GM12878 (cell line): Measurements from ENCODE around the gene PLXNA4. TPM values are rescaled to one million over a fixed set of nuclear protein-coding genes. Genes with fewer than 3 reads are reported as not detected.

Experiments
- ATAC-seq: fragments of 200-7000 bp; cut with Tn5 transposase; 3 replicates; pipeline ENCODE4 v1.9.1; 2020; ENCODE audit warnings: mild to moderate bottlenecking, moderate library complexity
- BruUV-seq: library from RNA; stranded (reverse); fragments of 400-500 nt; replicated peaks from 2 replicates; lab custom pipeline; 2021; lab: Mats Ljungman, UMichigan
- CTCF ChIA-PET: fragments of 300-600 bp; sonication (Branson Sonifier 250); formaldehyde crosslinking; extraction: SDS; loops from one replicate; lab custom pipeline; 2021; ENCODE audit warnings: inconsistent platforms; lab: Yijun Ruan, JAX
- POLR2A ChIA-PET: fragments of 350-600 bp; formaldehyde crosslinking; extraction: SDS; loops from one replicate; lab custom pipeline; 2021; ENCODE audit warnings: inconsistent platforms; lab: Charles Lee
- RAD21 ChIA-PET: fragments of 300-600 bp; sonication (Branson Sonifier 250); formaldehyde crosslinking; loops from one replicate; lab custom pipeline; 2023; ENCODE audit warnings: antibody characterized with exemption; ENCODE audit not compliant: unreplicated experiment; lab: Charles Lee
- SMC1A ChIA-PET: fragments of 300-600 bp; sonication (Branson Sonifier 250); formaldehyde crosslinking; loops from one replicate; lab custom pipeline; 2023; ENCODE audit not compliant: unreplicated experiment, uncharacterized antibody; lab: Charles Lee
- DNase-seq: peaks from one replicate; pipeline ENCODE4 v3.0.0-alpha.2; 2011; ENCODE audit warnings: low read depth, low spot score
- FAIRE-seq: peaks from 3 replicates; lab custom pipeline; 2011; peaks lifted over from hg19 to GRCh38; lab: Jason Lieb, UNC
- H2AFZ ChIP-seq: 2 replicates; pipeline ENCODE4 v1.6.0; 2011; ENCODE audit warnings: low read depth, low read length, control low read depth; ENCODE audit not compliant: control insufficient read depth
- H3K27ac ChIP-seq: 2 replicates; pipeline ENCODE4 v1.5.1; 2011; ENCODE audit warnings: control low read depth; ENCODE audit not compliant: control insufficient read depth, insufficient read depth
- H3K27me3 ChIP-seq, 2 experiments: replicated peaks in 1 of 2; 2 replicates each; pipeline versions ENCODE4 v1.6.0 to v1.6.1; 2011; ENCODE audit warnings: low read length in 1 of 2; ENCODE audit not compliant: control insufficient read depth in 2 of 2, insufficient read depth in 2 of 2
- H3K36me3 ChIP-seq, 2 experiments: 2 replicates each; pipeline ENCODE4 v1.5.1; 2011; ENCODE audit warnings: low read length in 1 of 2; ENCODE audit not compliant: control insufficient read depth in 2 of 2, insufficient read depth in 2 of 2
- H3K4me1 ChIP-seq: 2 replicates; pipeline ENCODE4 v1.6.1; 2011; ENCODE audit warnings: mild to moderate bottlenecking, low read length, moderate library complexity, mixed read lengths; ENCODE audit not compliant: control insufficient read depth, insufficient read depth
- H3K4me2 ChIP-seq: 2 replicates; pipeline ENCODE4 v1.6.0; 2011; ENCODE audit warnings: control low read depth; ENCODE audit not compliant: control insufficient read depth, insufficient read depth
- H3K4me3 ChIP-seq: fragments of 200-600 bp; sonication (generic); 2 replicates; pipeline ENCODE4 v1.5.1; 2016
- H3K79me2 ChIP-seq: 2 replicates; pipeline ENCODE4 v1.6.0; 2011; ENCODE audit warnings: low read length; ENCODE audit not compliant: control insufficient read depth, insufficient read depth
- H3K9ac ChIP-seq: 2 replicates; pipeline ENCODE4 v1.8.0; 2011; ENCODE audit warnings: low read length, control low read depth, mixed read lengths; ENCODE audit not compliant: control insufficient read depth, insufficient read depth
- H3K9me3 ChIP-seq: replicated peaks from 3 replicates; pipeline ENCODE4 v1.5.1; 2011; ENCODE audit warnings: mild to moderate bottlenecking, low read length; ENCODE audit not compliant: control insufficient read depth, insufficient read depth
- H4K20me1 ChIP-seq: 2 replicates; pipeline ENCODE4 v1.6.0; 2011; ENCODE audit not compliant: control insufficient read depth, insufficient read depth
- ASH2L ChIP-seq: fragments of 300-600, 200-600 bp; sonication (generic); IDR thresholded peaks from 2 replicates; pipeline ENCODE4 v1.6.1; 2017; ENCODE audit warnings: low read depth, mild to moderate bottlenecking, borderline replicate concordance
- DPF2 ChIP-seq: fragments of 450-650 bp; IDR thresholded peaks from 2 replicates; pipeline ENCODE4 v1.6.1; 2017; ENCODE audit warnings: mild to moderate bottlenecking
- E2F8 ChIP-seq: fragments of 450-650 bp; IDR thresholded peaks from 2 replicates; pipeline ENCODE4 v1.6.1; 2018; ENCODE audit warnings: mild to moderate bottlenecking, low read depth, moderate library complexity; ENCODE audit not compliant: partially characterized antibody
- GABPA ChIP-seq: IDR thresholded peaks from 2 replicates; pipeline ENCODE4 v1.6.1; 2014; ENCODE audit warnings: antibody characterized with exemption, low read depth, mild to moderate bottlenecking, inconsistent platforms
- IKZF2 ChIP-seq, 2 experiments: fragments of 450-650 bp; IDR thresholded peaks; 2 replicates each; pipeline ENCODE4 v1.6.1; 2017; ENCODE audit warnings: mild to moderate bottlenecking in 2 of 2, moderate library complexity in 2 of 2
- JUNB ChIP-seq: IDR thresholded peaks from 2 replicates; pipeline ENCODE4 v1.6.1; 2016; ENCODE audit warnings: antibody characterized with exemption, mild to moderate bottlenecking
- LARP7 ChIP-seq: fragments of 450-650 bp; IDR thresholded peaks from 2 replicates; pipeline ENCODE4 v1.6.1; 2017; ENCODE audit warnings: mild to moderate bottlenecking
- MXI1 ChIP-seq: fragments of 150-350 bp; IDR thresholded peaks from 2 replicates; pipeline ENCODE4 v1.6.1; 2011; ENCODE audit warnings: low read depth, mild to moderate bottlenecking, inconsistent platforms, low read length, improper control_type of control experiment
- SIN3A ChIP-seq: IDR thresholded peaks from 2 replicates; pipeline ENCODE4 v1.6.1; 2012; ENCODE audit warnings: low read depth, low read length, improper control_type of control experiment
- TCF7 ChIP-seq: IDR thresholded peaks from 2 replicates; pipeline ENCODE4 v1.6.1; 2014; ENCODE audit warnings: antibody characterized with exemption, borderline replicate concordance
- ZNF622 ChIP-seq: fragments of 450-650 bp; IDR thresholded peaks from 2 replicates; pipeline ENCODE4 v1.6.1; 2017; ENCODE audit warnings: mild to moderate bottlenecking, inconsistent platforms
- ZNF687 ChIP-seq: fragments of 450-650 bp; IDR thresholded peaks from 2 replicates; pipeline ENCODE4 v1.6.1; 2017; ENCODE audit warnings: mild to moderate bottlenecking, moderate library complexity
- WGBS: methylation state at CpG from one replicate; pipeline ENCODE4 v1.1.6; 2016; ENCODE audit warnings: low lambda C conversion rate; ENCODE audit not compliant: insufficient replicate concordance, insufficient coverage; ENCODE audit errors: missing lambda C conversion rate; 5-methylcytosine and 5-hydroxymethylcytosine counted together
- in situ Hi-C: fragments of 300-500 bp; cut with MboI; formaldehyde crosslinking; loops from 9 replicates; pipeline ENCODE4 v1.14.3; 2018; ENCODE audit warnings: mixed read lengths
- intact Hi-C: fragments of 100-400 bp; cut with micrococcal nuclease; formaldehyde crosslinking; loops from one replicate; pipeline ENCODE4 v1.14.2; 2022; ENCODE audit not compliant: unreplicated experiment
- polyA plus RNA-seq, 11 experiments: library from polyadenylated mRNA; depleted of rRNA in 4 of 11; unstranded in 6 of 11; stranded (reverse) in 5 of 11; fragments of >200 nt; fragmentation: Nextera tagmentation in 4 of 11; fragmentation: Illumina TruSeq in 1 of 11; extraction: Ambion mirVana in 4 of 11; extraction: Trizol in 1 of 11; gene quantifications; 1 replicate in 1 of 11; 2 replicates in 10 of 11; pipeline versions ENCODE4 v1.2.1 to v1.2.3, GENCODE V29; 2011 to 2016; ENCODE audit warnings: inconsistent platforms in 2 of 11, missing spikeins in 2 of 11, low read depth in 1 of 11
- total RNA-seq, 4 experiments: library from RNA; depleted of rRNA in 3 of 4; stranded (reverse); fragments of >200 nt in 3 of 4; fragmentation: Illumina TruSeq in 1 of 4; extraction: Trizol in 1 of 4; gene quantifications; 2 replicates each; pipeline versions ENCODE4 v1.2.1 to v1.2.3, GENCODE V29; 2013 to 2021

PLXNA4 gene
- total and polyA plus RNA-seq, 10 of the 15 experiments (the other 5 are each of a cell fraction or from before 2014, with no cell fraction given) = 0.03 TPM; not detected in 9

GRCh38 chr7:132397070-132397469 is 179.2 kb downstream of the PLXNA4 start:
- H3K4me3 ChIP-seq = no peak overlapping the region
- no peaks in the 10 kb centered on the region; a peak in 2 of 4 replicates for H3K27me3 ChIP-seq
- no peak overlapping the region for H3K9ac ChIP-seq
- intact Hi-C loops = no loop called here
- H3K79me2 ChIP-seq = no peaks in the 10 kb centered on the region
- H3K4me2 ChIP-seq = no peak overlapping the region
- BruUV-seq = no TSS peak
- no peak overlapping the region for H2AFZ ChIP-seq
- RAD21 ChIA-PET = no interaction called here
- no peaks in the 10 kb centered on the region for H4K20me1 ChIP-seq
- SMC1A ChIA-PET = no interaction called here
- H3K4me1 ChIP-seq = no peaks in the 10 kb centered on the region
- no peak for FAIRE-seq
- no peak overlapping the region for H3K27ac ChIP-seq
- no peaks in the 10 kb centered on the region for H3K36me3 ChIP-seq
- no peak for DNase-seq
- in situ Hi-C loops = no loop called here
- no peak for TF ChIP-seq DPF2
- TF ChIP-seq GABPA = no peak
- TF ChIP-seq TCF7 = no peak
- TF ChIP-seq, all 136 proteins: peak for 0
- no peak for ATAC-seq
- POLR2A ChIA-PET = no interaction called here
- WGBS = 37% methylated on average over 5 of the region's 5 CpGs
- CTCF ChIA-PET = interaction anchor here (0.9 kb wide), 1 partner anchor 78 kb away, joined by 3 read pairs; no protein-coding TSS in a partner anchor
- no peaks in the 10 kb centered on the region for H3K9me3 ChIP-seq

- intact Hi-C loops (no loop called here), in situ Hi-C loops (no loop called here)
- no TSS peak for BruUV-seq
- WGBS = 15% methylated on average over 4 of the region's 4 CpGs
- no peak overlapping the region for H3K4me3 ChIP-seq
- no peaks in the 10 kb centered on the region for H3K4me1 ChIP-seq
- FAIRE-seq (no peak), ATAC-seq (no peak), DNase-seq (no peak)
- H2AFZ ChIP-seq = no peak overlapping the region
- H3K9ac ChIP-seq = no peak overlapping the region
- H3K4me2 ChIP-seq = no peak overlapping the region
- H4K20me1 ChIP-seq = no peaks in the 10 kb centered on the region
- no peak overlapping the region for H3K27ac ChIP-seq
- H3K36me3 ChIP-seq = no peaks in the 10 kb centered on the region
- SMC1A ChIA-PET = no interaction called here
- no peaks in the 10 kb centered on the region for H3K79me2 ChIP-seq
- H3K9me3 ChIP-seq = no peaks in the 10 kb centered on the region
- POLR2A ChIA-PET = no interaction called here
- no peaks in the 10 kb centered on the region; a peak in 2 of 4 replicates for H3K27me3 ChIP-seq
- RAD21 ChIA-PET = interaction anchor here (0.5 kb wide), 1 partner anchor 143 kb away, joined by 3 read pairs; no protein-coding TSS in a partner anchor
- CTCF ChIA-PET = no interaction called here
- no peak for TF ChIP-seq ZNF622
- no peak for TF ChIP-seq JUNB
- TF ChIP-seq E2F8 = no peak
- TF ChIP-seq SIN3A = no peak
- TF ChIP-seq MXI1 = no peak
- no peak for TF ChIP-seq LARP7
- TF ChIP-seq IKZF2 (IDR thresholded peaks at IDR 0.05) = no peak
- TF ChIP-seq ZNF687 = no peak
- TF ChIP-seq ASH2L = no peak
Measured at GRCh38 chr7:132395361-132395760, 180.9 kb downstream of the PLXNA4 start.
